AG04449 (cell line): ENCODE results near the gene POLR2E.

Experiments
- CTCF ChIA-PET: fragments of 350-600 bp; formaldehyde crosslinking; extraction: SDS; loops from one replicate; lab custom pipeline; 2021; ENCODE audit warnings: antibody characterized with exemption; lab: Yijun Ruan, JAX
- POLR2A ChIA-PET: fragments of 400-600, 350-600 bp; formaldehyde crosslinking; extraction: SDS; loops from one replicate; lab custom pipeline; 2020; ENCODE audit warnings: antibody characterized with exemption, inconsistent platforms; lab: Yijun Ruan, JAX
- DNase-seq: peaks from one replicate; pipeline ENCODE4 v3.0.0-alpha.2; 2010; ENCODE audit warnings: low read depth, low spot score
- H3K4me3 ChIP-seq: 2 replicates; pipeline ENCODE4 v1.5.1; 2011; ENCODE audit warnings: low read depth, mild to moderate bottlenecking, control low read depth, low read length
- TF ChIP-seq, protein P1 (sequence below): IDR thresholded peaks from one replicate; pipeline ENCODE4 v1.5.1; 2011; ENCODE audit warnings: mild to moderate bottlenecking, moderate library complexity, low read length, control low read depth, inconsistent platforms; ENCODE audit not compliant: insufficient read depth; ENCODE audit errors: missing control alignments

POLR2E gene

DNA sequence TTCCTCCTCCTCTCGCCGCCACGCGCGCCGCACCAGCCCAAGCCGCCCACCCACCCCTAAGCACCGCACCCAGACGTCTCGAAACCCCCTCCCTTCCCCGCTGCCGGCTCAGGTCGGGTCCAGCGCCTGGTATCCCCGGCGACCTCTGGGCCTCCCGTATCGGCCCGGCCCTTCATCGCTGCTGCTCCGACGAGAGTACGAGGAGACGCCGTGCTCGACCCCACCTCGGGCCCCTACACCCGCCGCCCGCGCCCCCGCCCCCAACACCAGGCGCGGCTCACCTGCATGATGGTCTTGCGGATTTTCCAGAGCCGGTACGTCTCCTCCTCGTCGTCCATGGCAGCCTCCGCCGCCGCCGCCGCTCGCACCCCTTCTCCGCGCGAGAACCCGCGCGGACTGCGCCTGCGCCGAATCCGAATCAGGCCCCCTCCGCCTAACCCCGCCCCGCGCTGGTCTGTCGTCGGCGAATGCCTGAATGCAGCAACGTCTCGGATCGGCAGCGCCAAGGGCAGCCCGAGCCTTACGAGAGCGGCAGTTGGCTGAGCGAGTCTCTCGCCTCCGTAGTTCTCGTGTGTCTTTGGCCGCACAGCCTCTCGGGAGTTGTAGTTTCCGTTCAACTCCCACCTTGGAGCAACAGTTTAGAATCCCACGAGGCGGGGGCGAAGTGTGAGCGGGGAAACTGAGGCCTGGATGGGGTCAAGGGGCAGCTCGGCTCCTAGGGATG, at the start of gene POLR2E:
Gene POLR2E (minus strand): TSS at position 398 of the 724 bp plus-strand sequence. CDS start 60 bp downstream, at position 338.
- ChIA-PET POLR2A (interaction anchor here (0.8 kb wide), 1 partner anchor 15 kb away, joined by 5 read pairs; no protein-coding TSS in a partner anchor), CTCF (interaction anchor here (1.0 to 1.3 kb wide), 2 partner anchors 10 to 27 kb away, joined by 3 to 4 read pairs; no protein-coding TSS in a partner anchor)

DNA sequence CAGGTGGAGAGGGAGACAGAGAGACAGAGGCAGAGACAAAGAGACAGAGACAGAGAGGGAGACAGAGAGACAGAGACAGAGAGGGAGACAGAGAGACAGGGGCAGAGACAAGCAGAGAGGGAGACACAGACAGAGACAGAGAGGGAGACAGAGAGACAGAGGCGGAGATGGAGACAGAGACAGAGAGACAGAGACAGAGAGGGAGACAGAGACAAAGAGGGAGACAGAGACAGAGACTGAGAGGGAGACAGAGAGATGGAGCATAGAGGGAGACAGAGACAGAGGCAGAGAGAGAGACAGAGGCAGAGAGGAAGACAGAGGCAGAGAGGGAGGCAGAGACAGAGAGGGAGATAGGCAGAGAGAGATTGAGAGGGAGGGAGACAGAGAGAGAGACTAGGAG, 49.6 kb upstream of the POLR2E start:
- POLR2A ChIA-PET, result no interaction called here
- DNase-seq, result no peak
- H3K4me3 ChIP-seq, result no peak overlapping the region
- TF ChIP-seq, protein P1, sequence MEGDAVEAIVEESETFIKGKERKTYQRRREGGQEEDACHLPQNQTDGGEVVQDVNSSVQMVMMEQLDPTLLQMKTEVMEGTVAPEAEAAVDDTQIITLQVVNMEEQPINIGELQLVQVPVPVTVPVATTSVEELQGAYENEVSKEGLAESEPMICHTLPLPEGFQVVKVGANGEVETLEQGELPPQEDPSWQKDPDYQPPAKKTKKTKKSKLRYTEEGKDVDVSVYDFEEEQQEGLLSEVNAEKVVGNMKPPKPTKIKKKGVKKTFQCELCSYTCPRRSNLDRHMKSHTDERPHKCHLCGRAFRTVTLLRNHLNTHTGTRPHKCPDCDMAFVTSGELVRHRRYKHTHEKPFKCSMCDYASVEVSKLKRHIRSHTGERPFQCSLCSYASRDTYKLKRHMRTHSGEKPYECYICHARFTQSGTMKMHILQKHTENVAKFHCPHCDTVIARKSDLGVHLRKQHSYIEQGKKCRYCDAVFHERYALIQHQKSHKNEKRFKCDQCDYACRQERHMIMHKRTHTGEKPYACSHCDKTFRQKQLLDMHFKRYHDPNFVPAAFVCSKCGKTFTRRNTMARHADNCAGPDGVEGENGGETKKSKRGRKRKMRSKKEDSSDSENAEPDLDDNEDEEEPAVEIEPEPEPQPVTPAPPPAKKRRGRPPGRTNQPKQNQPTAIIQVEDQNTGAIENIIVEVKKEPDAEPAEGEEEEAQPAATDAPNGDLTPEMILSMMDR, result no peak
- CTCF ChIA-PET, result no interaction called here

More for the DNA sequence above, at the start of gene POLR2E:
- H3K4me3 ChIP-seq, result peak within 1 kb of the TSS; percentile 92
- peak; percentile 76 for DNase-seq
- TF ChIP-seq, protein P1, result no peak

DNA sequence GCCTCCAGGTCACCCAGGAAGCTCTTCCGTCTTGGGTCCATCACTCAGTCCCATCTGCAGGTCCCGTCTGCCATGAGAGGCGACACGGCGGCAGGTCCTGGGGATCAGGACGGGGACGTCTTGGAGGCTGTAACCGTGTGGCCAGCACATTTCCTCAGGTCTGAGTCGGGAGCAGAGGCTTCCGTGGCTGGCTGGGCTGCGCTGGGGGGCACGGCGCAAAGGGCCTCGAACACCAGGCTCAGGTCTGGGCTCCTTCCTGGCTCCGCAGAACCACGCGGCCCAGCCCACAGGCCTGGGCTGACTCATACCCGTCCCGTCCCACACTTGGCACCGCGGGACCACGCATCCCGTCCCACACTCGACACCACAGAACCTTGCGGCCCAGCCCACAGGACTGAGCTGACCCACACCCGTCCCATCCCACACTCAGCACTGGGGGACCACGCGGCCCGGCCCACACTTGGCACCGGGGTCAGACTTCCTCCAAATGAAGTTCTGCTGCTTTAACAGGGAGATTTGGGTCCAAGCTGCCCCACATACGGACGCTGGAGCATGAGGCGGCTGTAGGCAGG, 48.7 kb upstream of the POLR2E start:
- H3K4me3 ChIP-seq, result no peak overlapping the region
- ChIA-PET CTCF (interaction anchor here (1.4 kb wide), 1 partner anchor 10 kb away, joined by 3 read pairs; no protein-coding TSS in a partner anchor), POLR2A (no interaction called here)
- TF ChIP-seq, protein P1, result no peak
- DNase-seq, result no peak

DNA sequence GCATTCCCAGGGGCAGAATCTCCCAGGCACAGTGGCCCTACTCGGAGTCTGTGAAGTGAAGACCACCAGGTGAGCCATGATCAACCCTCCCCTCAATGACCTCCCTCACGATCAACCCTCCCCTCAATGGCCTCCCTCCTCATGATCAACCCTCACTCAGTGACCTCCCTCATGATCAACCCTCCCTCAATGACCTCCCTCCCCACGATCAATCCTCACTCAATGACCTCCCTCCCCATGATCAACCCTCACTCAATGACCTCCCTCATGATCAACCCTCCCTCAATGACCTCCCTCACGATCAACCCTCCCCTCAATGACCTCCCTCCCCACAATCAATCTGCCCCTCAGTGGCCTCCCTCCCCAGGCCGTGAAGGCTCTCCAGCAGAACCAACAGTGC, 46.8 kb upstream of the POLR2E start:
- CTCF ChIA-PET, result no interaction called here
- POLR2A ChIA-PET, result no interaction called here
- TF ChIP-seq, protein P1, result no peak
- no peak for DNase-seq
- no peak overlapping the region for H3K4me3 ChIP-seq

DNA sequence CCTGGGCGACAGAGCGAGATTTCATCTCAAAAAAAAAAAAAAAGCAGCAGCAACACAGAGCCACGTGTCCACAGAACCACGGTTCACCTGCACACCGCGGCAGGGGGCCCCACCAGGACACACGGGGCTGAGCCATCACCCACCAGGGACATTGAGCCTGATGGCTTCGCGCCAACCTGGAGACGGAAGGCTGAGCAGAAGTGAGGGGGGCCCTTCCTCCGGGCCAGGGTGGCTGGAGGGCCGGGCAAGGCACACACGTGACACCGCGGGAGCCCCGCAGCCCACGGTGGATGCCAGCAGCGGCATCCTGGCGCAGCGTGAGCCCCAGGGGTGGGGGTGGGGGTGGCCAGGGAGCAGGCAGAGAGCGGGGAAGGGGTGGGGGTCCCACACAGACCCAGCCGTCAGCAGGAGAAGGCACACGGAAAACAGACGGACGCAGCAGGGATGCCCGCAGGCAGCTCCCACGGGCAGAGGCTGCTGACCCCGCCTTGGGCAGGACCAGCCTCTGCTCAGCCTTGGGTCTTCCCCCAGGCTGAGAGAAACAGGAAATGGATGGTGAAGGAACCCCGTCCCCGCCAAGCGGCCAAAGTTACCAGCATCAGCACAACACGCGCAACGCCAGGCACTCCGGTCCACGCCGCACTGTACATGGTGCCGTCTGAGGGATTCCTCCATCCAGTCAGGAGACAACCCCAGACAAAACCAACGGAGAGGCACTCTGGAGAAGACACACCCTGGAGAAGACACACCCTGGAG, 45.3 kb upstream of the POLR2E start:
- ChIA-PET CTCF (interaction anchor here (1.1 kb wide), 1 partner anchor 54 kb away, joined by 3 read pairs; no protein-coding TSS in a partner anchor), POLR2A (interaction anchor here (1.0 kb wide), 1 partner anchor 15 kb away, joined by 5 read pairs; no protein-coding TSS in a partner anchor)
- DNase-seq, result no peak
- TF ChIP-seq, protein P1, result no peak
- H3K4me3 ChIP-seq, result no peak overlapping the region
